ENCODE data around the gene ATAD3C. TPM values are rescaled to one million over a fixed set of nuclear protein-coding genes. Genes with fewer than 3 reads are reported as not detected.

ATAD3C gene
- total and polyA plus RNA-seq, 2 of the 8 experiments (the other 6 are each of a cell fraction or from before 2014, with no cell fraction given): 2.0 to 2.7 TPM

DNA sequence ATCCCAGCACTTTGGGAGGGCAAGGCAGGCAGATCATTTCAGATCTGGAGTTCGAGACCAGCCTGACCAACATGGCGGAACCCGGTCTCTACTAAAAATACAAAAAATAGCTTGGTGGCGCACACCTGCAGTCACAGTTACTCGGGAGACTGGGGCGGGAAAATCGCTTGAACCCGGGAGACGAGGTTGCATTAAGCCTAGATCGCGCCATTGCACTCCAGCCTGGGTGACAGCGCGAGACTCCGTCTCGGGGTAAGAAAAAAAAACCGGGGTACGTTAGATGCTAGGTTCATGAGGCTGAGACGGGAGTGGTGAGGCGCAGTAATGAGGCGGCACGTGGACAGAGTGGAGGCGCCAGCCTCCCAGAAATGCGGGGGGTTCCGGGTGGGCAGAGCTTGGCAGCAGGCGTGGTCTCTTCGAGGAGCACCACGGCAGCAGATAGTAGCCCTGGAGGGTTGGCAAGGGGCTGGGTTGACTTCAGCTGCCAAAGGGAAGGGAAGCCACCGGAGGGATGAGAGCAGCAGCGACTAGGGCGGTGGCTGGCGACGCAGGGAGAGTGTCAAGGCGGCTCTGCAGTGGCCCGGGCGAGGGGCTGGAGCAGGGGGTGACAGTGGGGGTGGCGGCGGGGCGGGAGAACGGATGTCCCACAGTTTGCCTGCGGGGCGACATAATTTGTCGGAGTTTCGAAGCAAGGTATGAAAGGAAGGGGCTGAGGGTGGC lies 43.2 kb upstream of the ATAD3C start:
- peaks cover 14 to 38% of the 10 kb centered on the region in 2 experiments for H3K79me2 ChIP-seq (ENCODE audit: control insufficient read depth in 1 of 2, insufficient read depth in 2 of 2, low read length in 2 of 2)
- H3K9ac ChIP-seq (replicated peaks in 1 of 4; ENCODE audit: extremely low read depth in 1 of 4, low read depth in 3 of 4, low read length in 3 of 4): peak overlapping the region; percentile 81 to 96 (median 92)
- H4K8ac ChIP-seq (ENCODE audit: extremely low read depth, insufficient read depth, low read length): peak overlapping the region; percentile 99
- peak overlapping the region; percentile 88; the same call in 1 of the 2 replicates for H2BK5ac ChIP-seq (ENCODE audit: low read depth, low read length)
- CTCF ChIA-PET (ENCODE audit: partially characterized antibody): interaction anchor here (1.0 to 2.9 kb wide), 10 partner anchors 9 to 98 kb away, joined by 3 to 17 read pairs (median 4); partner anchors contain the start of gene ANKRD65
- POLR2A ChIA-PET (ENCODE audit: partially characterized antibody): interaction anchor here (0.7 to 27.7 kb wide), 11 partner anchors 8 to 136 kb away, joined by 3 to 719 read pairs (median 3); partner anchors contain the start of genes ANKRD65, AURKAIP1, CCNL2 and MXRA8
- 73% methylated on average over 33 of the region's 43 CpGs; no CpG with 5 or more reads in 1 of the 2 experiments for WGBS, 2 experiments (ENCODE audit: extremely low coverage in 1 of 2, insufficient coverage in 1 of 2, insufficient read length in 1 of 2, insufficient replicate concordance in 2 of 2, low coverage in 1 of 2, low lambda C conversion rate in 2 of 2, missing lambda C conversion rate in 1 of 2)
- peak overlapping the region; percentile 17 for H3K56ac ChIP-seq (replicated peaks; ENCODE audit: insufficient read length, low read depth, low read length)
- peak overlapping the region; percentile 94; the same call in 1 of the 2 replicates for H3K27ac ChIP-seq (ENCODE audit: low read depth, low read length)
- H2BK15ac ChIP-seq (ENCODE audit: low read length): no peak overlapping the region
- peak overlapping the region; percentile 91 to 99 (median 93) for H3K4me3 ChIP-seq (ENCODE audit: extremely low read depth in 1 of 4, insufficient read depth in 2 of 4, low read depth in 3 of 4, low read length in 4 of 4)
- H3K18ac ChIP-seq (ENCODE audit: extremely low read depth, low read length): no peak overlapping the region
- no peak overlapping the region for H2BK12ac ChIP-seq (ENCODE audit: low read depth, low read length)
- no peak overlapping the region for H3K23ac ChIP-seq (ENCODE audit: insufficient read length)
- H4K5ac ChIP-seq (ENCODE audit: insufficient read length, low read depth, low read length): peak overlapping the region; percentile 93
- peaks cover 8 to 12% of the 10 kb centered on the region in 2 experiments for H4K20me1 ChIP-seq (replicated peaks in 1 of 2; ENCODE audit: control insufficient read depth in 1 of 2, insufficient read depth in 2 of 2, low read length in 2 of 2)
- H2BK120ac ChIP-seq (replicated peaks; ENCODE audit: low read depth, low read length): no peak overlapping the region
- peaks cover 5% of the 10 kb centered on the region; the same call in 1 of the 2 replicates for H3K23me2 ChIP-seq (ENCODE audit: low read depth, low read length)
- H3K14ac ChIP-seq (ENCODE audit: insufficient read length): no peak overlapping the region
- H3K4me2 ChIP-seq (ENCODE audit: insufficient read depth in 1 of 2, low read depth in 2 of 2, low read length in 2 of 2): peak overlapping the region; percentile 75 to 86
- FAIRE-seq (no peak), DNase-seq (ENCODE audit: low read depth in 1 of 2, low spot score in 2 of 2) (no peak)
- H3K4ac ChIP-seq (replicated peaks; ENCODE audit: insufficient read length, low read depth, low read length): no peak overlapping the region
- no peak overlapping the region for H2AFZ ChIP-seq (ENCODE audit: low read length)
- no peak overlapping the region for H2AK5ac ChIP-seq (ENCODE audit: low read depth, low read length)
- H3K9me3 ChIP-seq (ENCODE audit: insufficient read depth in 2 of 2, low read depth in 1 of 2, low read length in 1 of 2): no peaks in the 10 kb centered on the region
- H3K27me3 ChIP-seq (replicated peaks in 1 of 4; ENCODE audit: control insufficient read depth in 3 of 4, extremely low read depth in 1 of 4, insufficient read depth in 3 of 4, low read length in 3 of 4): no peaks in the 10 kb centered on the region
- peaks cover 11% of the 10 kb centered on the region for H3K79me1 ChIP-seq (ENCODE audit: low read depth, low read length)
- H3K36me3 ChIP-seq (ENCODE audit: control insufficient read depth in 2 of 4, insufficient read depth in 4 of 4, low read length in 3 of 4): peaks cover 20 to 56% (median 30%) of the 10 kb centered on the region in 4 experiments
- H2BK20ac ChIP-seq (ENCODE audit: low read length): no peak overlapping the region
- peaks cover 8 to 19% (median 13%) of the 10 kb centered on the region in 4 experiments; a peak in 6 of 7 replicates for H3K4me1 ChIP-seq (replicated peaks in 1 of 4; ENCODE audit: control insufficient read depth in 3 of 4, insufficient read depth in 4 of 4, low read length in 3 of 4)
- H4K91ac ChIP-seq (replicated peaks; ENCODE audit: insufficient read length, low read length): no peak overlapping the region
- TF ChIP-seq SIRT6 (IDR thresholded peaks at IDR 0.05; ENCODE audit: low read length) (no peak), RAD21 (IDR thresholded peaks at IDR 0.05 in 1 of 2, conservative IDR thresholded peaks at IDR 0.05 in 1 of 2; ENCODE audit: low read depth in 2 of 2, low read length in 2 of 2) (0 out of 4 replicates have a peak, but pooled peaks of 1 of the 2 experiments have one; percentile 10), SAP30 (IDR thresholded peaks at IDR 0.05; ENCODE audit: insufficient read depth, insufficient replicate concordance, low read length) (no peak), EGR1 (IDR thresholded peaks at IDR 0.05; ENCODE audit: borderline replicate concordance, low read depth, low read length) (no peak), GABPA (IDR thresholded peaks at IDR 0.05; ENCODE audit: borderline replicate concordance, insufficient read depth, low read length) (no peak), NANOG (IDR thresholded peaks at IDR 0.05; ENCODE audit: insufficient read depth, low read depth, low read length, poor library complexity, severe bottlenecking) (no peak), ASH2L (IDR thresholded peaks at IDR 0.05; ENCODE audit: low read length) (no peak), JUN (IDR thresholded peaks at IDR 0.05; ENCODE audit: low read depth, low read length) (no peak), FOSL1 (IDR thresholded peaks at IDR 0.05; ENCODE audit: insufficient read depth, low read depth, low read length) (no peak), MAFK (IDR thresholded peaks at IDR 0.05; ENCODE audit: low read depth, low read length) (no peak), SIN3A (conservative IDR thresholded peaks at IDR 0.05 in 1 of 2, IDR thresholded peaks at IDR 0.05 in 1 of 2; ENCODE audit: low read depth in 1 of 2, low read length in 2 of 2) (no peak)

Measured in H1 (cell line).